Thoracic aorta (tissue), 2 donors: ENCODE data around the gene PPAT. TPM values are rescaled to one million over a fixed set of nuclear protein-coding genes. Genes with fewer than 3 reads are reported as not detected.
A peak's percentile ranks its signal among the peaks of the same experiment; 100 is the strongest.

Experiments used
- ATAC-seq: fragments of 150-250 bp; one replicate; pipeline ENCODE4 v1.8.0; 2017; ENCODE audit warnings: low read depth; ENCODE audit not compliant: insufficient number of reproducible peaks, low FRiP score
- DNase-seq: peaks from one replicate; pipeline ENCODE4 v3.0.0-alpha.2; 2020; ENCODE audit warnings: low spot score
- H3K27ac ChIP-seq, 2 donors: fragments of 200-600 bp; sonication (generic); 1 replicate in 1 of 2; 2 replicates in 1 of 2; pipeline ENCODE4 v1.5.1; 2016; ENCODE audit warnings: mild to moderate bottlenecking in 2 of 2, moderate library complexity in 2 of 2
- H3K27me3 ChIP-seq: fragments of 200-600 bp; sonication (generic); replicated peaks from 2 replicates; pipeline ENCODE4 v1.6.0; 2016; ENCODE audit warnings: mild to moderate bottlenecking; ENCODE audit not compliant: insufficient read depth
- H3K36me3 ChIP-seq: fragments of 200-600 bp; sonication (generic); one replicate; pipeline ENCODE4 v1.5.1; 2016
- H3K4me1 ChIP-seq, 2 donors: fragments of 200-600 bp; sonication (generic); 1 replicate in 1 of 2; 2 replicates in 1 of 2; pipeline versions ENCODE4 v1.5.1 to v1.6.0; 2016; ENCODE audit warnings: low read depth in 2 of 2, mild to moderate bottlenecking in 1 of 2; ENCODE audit not compliant: control insufficient read depth in 1 of 2
- H3K4me3 ChIP-seq: fragments of 200-600 bp; sonication (generic); 2 replicates; pipeline ENCODE4 v1.5.1; 2016; ENCODE audit warnings: mild to moderate bottlenecking
- H3K9me3 ChIP-seq: fragments of 200-600 bp; sonication (generic); 2 replicates; pipeline ENCODE4 v1.5.1; 2016
- total RNA-seq, 2 donors: library from RNA; depleted of rRNA; stranded (reverse); fragments of >200 nt; gene quantifications; one replicate each; pipeline versions ENCODE4 v1.1.0 to v1.2.3, GENCODE V29; 2016
- TF ChIP-seq, protein P1 (sequence below): fragments of 200-600 bp; sonication (generic); IDR thresholded peaks from one replicate; pipeline ENCODE4 v1.5.1; 2019; ENCODE audit warnings: antibody characterized with exemption

PPAT gene
- total RNA-seq = 10 to 100 TPM in 1 of 2 donors, 1 to 10 TPM in 1; 5.1 to 10.0 TPM

DNA sequence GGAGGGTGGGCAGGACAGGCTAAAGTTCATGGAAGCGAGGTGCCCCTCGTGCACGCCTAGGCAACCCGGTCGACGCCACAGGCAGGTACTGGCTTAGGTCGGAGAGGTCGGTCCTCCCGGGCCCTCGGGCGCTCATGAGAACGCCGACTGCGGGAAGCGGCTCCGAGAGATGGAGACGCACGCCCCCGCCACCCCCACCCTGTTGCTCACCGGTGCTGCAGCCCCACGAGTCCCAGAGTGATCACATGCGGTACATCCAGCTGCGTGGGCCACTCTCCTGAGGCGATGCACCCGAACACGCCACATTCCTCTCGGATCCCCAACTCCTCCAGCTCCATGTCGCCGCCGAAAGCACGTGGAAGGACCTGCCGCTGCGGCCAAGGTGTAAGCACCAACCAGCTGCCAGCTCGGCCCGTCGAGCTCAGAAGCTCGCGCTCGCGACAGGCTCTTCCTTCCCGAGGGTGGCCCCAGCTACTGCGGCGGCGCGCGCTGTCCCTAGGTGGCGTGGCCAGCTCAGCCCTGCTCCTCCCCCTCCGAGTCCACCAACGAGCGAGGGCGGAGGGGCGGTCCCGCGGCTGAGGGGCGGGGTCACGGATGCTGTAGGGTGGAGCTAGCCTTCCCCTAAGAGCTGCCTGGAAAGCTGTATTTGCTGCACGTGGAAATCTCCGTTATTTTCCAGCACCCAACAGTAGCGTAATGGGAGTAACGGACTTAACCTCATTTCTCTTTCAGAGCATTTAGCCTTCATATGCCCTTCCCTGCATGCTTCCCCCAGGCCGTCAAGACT lies at the start of gene PPAT:
PPAT (minus strand) TSS at position 476 of the 787 bp plus-strand sequence; CDS start at position 338, 138 bp downstream.
- peak within 1 kb of the TSS; percentile 74 for H3K4me3 ChIP-seq
- ATAC-seq (peak; percentile 87), DNase-seq (peak; percentile 90)
- H3K9me3 ChIP-seq = no peaks in the 10 kb centered on the region
- H3K4me1 ChIP-seq = peaks cover 8 to 21% of the 10 kb centered on the region in 2 donors
- H3K27ac ChIP-seq = peak within 1 kb of the TSS; percentile 78 to 97
- TF ChIP-seq, protein P1, sequence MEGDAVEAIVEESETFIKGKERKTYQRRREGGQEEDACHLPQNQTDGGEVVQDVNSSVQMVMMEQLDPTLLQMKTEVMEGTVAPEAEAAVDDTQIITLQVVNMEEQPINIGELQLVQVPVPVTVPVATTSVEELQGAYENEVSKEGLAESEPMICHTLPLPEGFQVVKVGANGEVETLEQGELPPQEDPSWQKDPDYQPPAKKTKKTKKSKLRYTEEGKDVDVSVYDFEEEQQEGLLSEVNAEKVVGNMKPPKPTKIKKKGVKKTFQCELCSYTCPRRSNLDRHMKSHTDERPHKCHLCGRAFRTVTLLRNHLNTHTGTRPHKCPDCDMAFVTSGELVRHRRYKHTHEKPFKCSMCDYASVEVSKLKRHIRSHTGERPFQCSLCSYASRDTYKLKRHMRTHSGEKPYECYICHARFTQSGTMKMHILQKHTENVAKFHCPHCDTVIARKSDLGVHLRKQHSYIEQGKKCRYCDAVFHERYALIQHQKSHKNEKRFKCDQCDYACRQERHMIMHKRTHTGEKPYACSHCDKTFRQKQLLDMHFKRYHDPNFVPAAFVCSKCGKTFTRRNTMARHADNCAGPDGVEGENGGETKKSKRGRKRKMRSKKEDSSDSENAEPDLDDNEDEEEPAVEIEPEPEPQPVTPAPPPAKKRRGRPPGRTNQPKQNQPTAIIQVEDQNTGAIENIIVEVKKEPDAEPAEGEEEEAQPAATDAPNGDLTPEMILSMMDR = peak; percentile 37
- H3K36me3 ChIP-seq = no peaks in the 10 kb centered on the region
- H3K27me3 ChIP-seq = no peaks in the 10 kb centered on the region

DNA sequence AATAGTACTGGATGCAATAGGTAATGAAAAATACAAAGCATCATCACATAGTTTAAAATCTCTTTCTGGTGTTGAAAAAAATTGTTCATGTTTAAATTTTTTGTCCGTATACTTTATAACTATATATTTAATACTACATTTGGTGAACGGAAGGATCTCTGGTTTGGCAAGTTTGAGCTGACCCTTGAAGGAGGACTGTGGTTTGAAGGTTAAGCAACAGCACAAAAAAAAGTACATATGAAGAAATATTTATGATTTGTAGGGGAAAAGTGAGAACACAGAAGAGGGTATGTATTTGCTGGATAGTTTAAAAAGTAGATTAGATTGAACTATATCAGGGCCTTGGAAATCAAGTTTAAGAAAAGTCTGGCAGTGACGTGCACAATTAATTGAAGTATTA lies 45.3 kb upstream of the PPAT start:
- Histone ChIP-seq H3K9me3 (no peaks in the 10 kb centered on the region), H3K27ac (no peak overlapping the region), H3K36me3 (peaks cover 42% of the 10 kb centered on the region), H3K4me1 (no peaks in the 10 kb centered on the region), H3K4me3 (no peak overlapping the region), H3K27me3 (no peaks in the 10 kb centered on the region)
- no peak for ATAC-seq
- TF ChIP-seq, protein P1 = no peak
- no peak for DNase-seq

DNA sequence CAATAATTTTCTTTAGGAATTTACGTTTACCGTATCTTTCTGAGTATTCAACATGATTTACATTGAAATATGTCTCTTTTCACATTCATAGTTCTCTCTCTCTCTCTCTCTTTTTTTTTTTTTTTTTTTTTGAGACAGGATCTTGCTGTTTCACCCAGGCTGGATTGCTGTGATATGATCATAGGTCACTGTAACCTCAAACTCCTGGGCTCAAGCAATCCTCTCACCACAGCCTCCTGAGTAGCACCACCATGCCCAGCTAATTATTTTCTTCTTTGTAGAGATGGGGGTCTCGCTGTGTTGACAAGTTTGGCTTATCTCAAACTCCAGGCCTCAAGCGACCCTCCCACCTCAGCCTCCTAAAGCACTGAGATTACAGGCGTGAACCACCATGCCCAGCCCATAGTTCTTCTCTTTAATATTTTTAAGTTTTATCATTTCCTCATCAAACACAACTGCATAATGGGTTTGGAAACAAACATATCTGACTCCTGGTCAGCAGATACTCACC lies 41.8 kb upstream of the PPAT start:
- no peak overlapping the region for H3K27ac ChIP-seq
- no peak overlapping the region for H3K4me3 ChIP-seq
- H3K27me3 ChIP-seq = no peaks in the 10 kb centered on the region
- H3K36me3 ChIP-seq = peaks cover 54% of the 10 kb centered on the region
- no peak for ATAC-seq
- TF ChIP-seq, protein P1 = no peak
- no peaks in the 10 kb centered on the region for H3K4me1 ChIP-seq
- DNase-seq = no peak
- H3K9me3 ChIP-seq = no peaks in the 10 kb centered on the region

DNA sequence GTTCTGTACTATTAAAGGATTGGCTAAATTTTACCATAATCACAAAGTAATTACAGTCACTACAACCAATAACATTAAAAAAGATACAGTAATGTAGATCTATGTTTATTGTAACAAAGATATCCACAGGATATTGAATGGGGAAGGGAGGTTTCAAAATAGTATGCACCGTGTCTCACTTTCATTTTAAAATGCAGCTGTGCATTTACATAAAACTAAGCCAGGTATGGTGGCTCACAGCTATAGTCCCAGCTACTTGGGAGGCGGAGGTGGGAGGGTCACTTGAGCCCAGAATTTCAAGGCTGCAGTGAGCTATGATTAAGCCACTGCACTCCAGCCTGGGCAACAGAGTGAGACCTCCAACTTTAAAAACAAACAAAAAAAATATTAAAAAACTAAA lies 40.5 kb upstream of the PPAT start:
- peaks cover 51% of the 10 kb centered on the region for H3K36me3 ChIP-seq

More for the DNA sequence above, 40.5 kb upstream of the PPAT start:
- no peaks in the 10 kb centered on the region for H3K9me3 ChIP-seq
- H3K4me1 ChIP-seq = no peaks in the 10 kb centered on the region
- H3K4me3 ChIP-seq = no peak overlapping the region
- no peak for DNase-seq
- ATAC-seq = no peak
- H3K27ac ChIP-seq = no peak overlapping the region
- no peaks in the 10 kb centered on the region for H3K27me3 ChIP-seq
- TF ChIP-seq, protein P1 = no peak
